GM18520 (cell line): ENCODE results near the gene FAM98B.

Experiments
- ATAC-seq: cut with Tn5 transposase; IDR thresholded peaks from one replicate; pipeline ENCODE4 v1.9.1; 2021; ENCODE audit not compliant: unreplicated experiment

The FAM98B gene

DNA sequence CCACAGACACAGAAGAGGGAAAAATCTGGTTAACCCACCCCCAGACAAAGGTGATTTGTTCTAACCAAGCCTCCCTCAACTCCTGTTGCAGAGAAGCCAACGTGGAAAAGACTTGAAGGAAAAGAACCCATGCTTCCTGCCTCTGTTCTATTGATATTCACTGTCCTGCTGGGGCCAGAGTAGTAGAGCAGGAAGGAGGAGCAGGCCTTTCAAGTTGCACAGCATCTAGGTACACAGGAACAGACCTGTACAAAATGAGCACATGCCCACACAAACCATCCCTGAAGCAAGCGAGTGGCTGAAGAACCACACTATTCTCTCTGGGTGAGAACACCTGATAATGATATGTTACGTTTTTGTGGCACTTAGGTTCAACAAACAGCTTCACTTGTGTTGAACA lies 80.8 kb downstream of the FAM98B start:
- ATAC-seq, result no peak

DNA sequence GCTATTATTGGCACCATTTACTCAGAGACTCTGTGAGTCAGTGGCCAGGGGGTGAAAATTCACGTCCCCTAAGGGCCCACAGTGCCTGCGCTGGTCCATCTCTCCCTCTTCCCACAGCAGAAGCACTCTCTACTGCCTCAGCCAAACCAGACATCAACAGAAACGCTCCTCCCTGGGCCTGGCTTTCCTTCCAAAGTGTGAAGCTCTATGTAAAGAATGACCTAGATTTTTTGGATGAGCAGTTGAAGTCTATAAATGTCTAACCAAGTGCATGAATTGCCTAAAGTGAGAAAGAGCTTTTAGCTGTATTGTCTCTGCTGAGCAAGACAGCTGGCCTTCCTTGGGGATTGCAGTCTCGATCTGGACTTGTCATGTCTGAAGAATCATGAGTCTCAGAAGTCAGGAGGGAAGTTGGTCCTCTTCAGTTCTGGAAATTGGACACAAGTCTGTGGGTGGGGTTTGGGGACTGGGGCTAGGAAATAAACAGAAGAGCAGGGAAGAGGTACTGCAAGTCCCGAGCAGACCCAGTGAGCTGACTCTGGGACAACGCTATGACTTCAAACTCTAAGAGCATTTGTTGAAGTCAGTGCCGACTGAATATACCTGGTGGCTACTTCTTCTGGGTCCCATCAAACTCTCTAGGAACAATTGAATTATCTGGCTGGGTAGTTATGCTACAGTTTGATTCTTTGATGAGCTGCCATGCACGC lies 81.7 kb downstream of the FAM98B start:
- ATAC-seq, result no peak

DNA sequence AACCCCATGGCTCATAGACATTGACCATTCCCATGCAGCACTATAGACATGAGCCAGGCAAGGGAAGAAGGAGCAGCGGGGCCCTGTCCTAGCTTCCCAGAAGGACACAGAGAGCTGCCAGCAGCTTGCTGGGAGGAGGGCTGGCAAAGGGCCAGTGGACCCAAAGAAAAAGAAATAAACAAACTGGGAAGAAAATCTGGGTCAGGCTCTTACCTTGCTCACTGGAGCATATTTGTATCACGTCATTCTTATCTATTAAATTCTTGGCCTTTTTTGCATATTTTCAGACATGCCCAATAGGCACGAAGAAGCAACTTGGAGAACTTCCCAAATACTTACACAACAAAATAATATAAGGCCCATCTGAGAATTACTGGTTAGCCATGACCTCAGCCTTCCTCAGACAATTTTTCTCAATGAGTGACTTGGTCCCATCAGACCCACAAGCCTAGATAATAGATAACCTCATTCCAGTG lies 82.3 kb downstream of the FAM98B start:
- no peak for ATAC-seq
